GM12878 (cell line): Measurements from ENCODE around the gene NME5. TPM values are rescaled to one million over a fixed set of nuclear protein-coding genes. Genes with fewer than 3 reads are reported as not detected.

Experiments
- ATAC-seq: fragments of 200-7000 bp; cut with Tn5 transposase; 3 replicates; pipeline ENCODE4 v1.9.1; 2020; ENCODE audit warnings: mild to moderate bottlenecking, moderate library complexity
- BruUV-seq: library from RNA; stranded (reverse); fragments of 400-500 nt; replicated peaks from 2 replicates; lab custom pipeline; 2021; lab: Mats Ljungman, UMichigan
- CTCF ChIA-PET: fragments of 300-600 bp; sonication (Branson Sonifier 250); formaldehyde crosslinking; extraction: SDS; loops from one replicate; lab custom pipeline; 2021; ENCODE audit warnings: inconsistent platforms; lab: Yijun Ruan, JAX
- POLR2A ChIA-PET: fragments of 350-600 bp; formaldehyde crosslinking; extraction: SDS; loops from one replicate; lab custom pipeline; 2021; ENCODE audit warnings: inconsistent platforms; lab: Charles Lee
- RAD21 ChIA-PET: fragments of 300-600 bp; sonication (Branson Sonifier 250); formaldehyde crosslinking; loops from one replicate; lab custom pipeline; 2023; ENCODE audit warnings: antibody characterized with exemption; ENCODE audit not compliant: unreplicated experiment; lab: Charles Lee
- SMC1A ChIA-PET: fragments of 300-600 bp; sonication (Branson Sonifier 250); formaldehyde crosslinking; loops from one replicate; lab custom pipeline; 2023; ENCODE audit not compliant: unreplicated experiment, uncharacterized antibody; lab: Charles Lee
- DNase-seq: peaks from one replicate; pipeline ENCODE4 v3.0.0-alpha.2; 2011; ENCODE audit warnings: low read depth, low spot score
- FAIRE-seq: peaks from 3 replicates; lab custom pipeline; 2011; peaks lifted over from hg19 to GRCh38; lab: Jason Lieb, UNC
- H2AFZ ChIP-seq: 2 replicates; pipeline ENCODE4 v1.6.0; 2011; ENCODE audit warnings: low read depth, low read length, control low read depth; ENCODE audit not compliant: control insufficient read depth
- H3K27ac ChIP-seq: 2 replicates; pipeline ENCODE4 v1.5.1; 2011; ENCODE audit warnings: control low read depth; ENCODE audit not compliant: control insufficient read depth, insufficient read depth
- H3K27me3 ChIP-seq, 2 experiments: replicated peaks in 1 of 2; 2 replicates each; pipeline versions ENCODE4 v1.6.0 to v1.6.1; 2011; ENCODE audit warnings: low read length in 1 of 2; ENCODE audit not compliant: control insufficient read depth in 2 of 2, insufficient read depth in 2 of 2
- H3K36me3 ChIP-seq, 2 experiments: 2 replicates each; pipeline ENCODE4 v1.5.1; 2011; ENCODE audit warnings: low read length in 1 of 2; ENCODE audit not compliant: control insufficient read depth in 2 of 2, insufficient read depth in 2 of 2
- H3K4me1 ChIP-seq: 2 replicates; pipeline ENCODE4 v1.6.1; 2011; ENCODE audit warnings: mild to moderate bottlenecking, low read length, moderate library complexity, mixed read lengths; ENCODE audit not compliant: control insufficient read depth, insufficient read depth
- H3K4me2 ChIP-seq: 2 replicates; pipeline ENCODE4 v1.6.0; 2011; ENCODE audit warnings: control low read depth; ENCODE audit not compliant: control insufficient read depth, insufficient read depth
- H3K4me3 ChIP-seq: fragments of 200-600 bp; sonication (generic); 2 replicates; pipeline ENCODE4 v1.5.1; 2016
- H3K79me2 ChIP-seq: 2 replicates; pipeline ENCODE4 v1.6.0; 2011; ENCODE audit warnings: low read length; ENCODE audit not compliant: control insufficient read depth, insufficient read depth
- H3K9ac ChIP-seq: 2 replicates; pipeline ENCODE4 v1.8.0; 2011; ENCODE audit warnings: low read length, control low read depth, mixed read lengths; ENCODE audit not compliant: control insufficient read depth, insufficient read depth
- H3K9me3 ChIP-seq: replicated peaks from 3 replicates; pipeline ENCODE4 v1.5.1; 2011; ENCODE audit warnings: mild to moderate bottlenecking, low read length; ENCODE audit not compliant: control insufficient read depth, insufficient read depth
- H4K20me1 ChIP-seq: 2 replicates; pipeline ENCODE4 v1.6.0; 2011; ENCODE audit not compliant: control insufficient read depth, insufficient read depth
- BMI1 ChIP-seq: fragments of 450-650 bp; IDR thresholded peaks from 2 replicates; pipeline ENCODE4 v1.6.1; 2016; ENCODE audit warnings: mild to moderate bottlenecking, moderate library complexity, borderline replicate concordance
- ESRRA ChIP-seq: IDR thresholded peaks from 2 replicates; pipeline ENCODE4 v1.6.1; 2012; ENCODE audit warnings: mild to moderate bottlenecking, low read length, improper control_type of control experiment
- MTA3 ChIP-seq: IDR thresholded peaks from 2 replicates; pipeline ENCODE4 v1.6.1; 2012; ENCODE audit warnings: low read length, inconsistent platforms, borderline replicate concordance
- NFXL1 ChIP-seq: fragments of 450-650 bp; IDR thresholded peaks from 2 replicates; pipeline ENCODE4 v1.6.1; 2017; ENCODE audit warnings: antibody characterized with exemption, mild to moderate bottlenecking, borderline replicate concordance
- PAX5 ChIP-seq: IDR thresholded peaks from 2 replicates; pipeline ENCODE4 v1.6.1; 2011; ENCODE audit warnings: low read depth, low read length, borderline replicate concordance
- PML ChIP-seq: IDR thresholded peaks from 2 replicates; pipeline ENCODE4 v1.6.1; 2012; ENCODE audit warnings: low read length, inconsistent platforms
- SMARCA5 ChIP-seq: fragments of 450-650 bp; IDR thresholded peaks from 2 replicates; pipeline ENCODE4 v1.6.1; 2017; ENCODE audit warnings: mild to moderate bottlenecking
- TAF1 ChIP-seq: IDR thresholded peaks from 2 replicates; pipeline ENCODE4 v1.6.1; 2011; ENCODE audit warnings: mild to moderate bottlenecking, low read depth, low read length, borderline replicate concordance
- TCF3 ChIP-seq: IDR thresholded peaks from 2 replicates; pipeline ENCODE4 v1.6.1; 2012; ENCODE audit warnings: low read depth, mild to moderate bottlenecking, low read length, borderline replicate concordance; ENCODE audit not compliant: insufficient read depth
- ZBTB11 ChIP-seq: fragments of 450-650 bp; formaldehyde crosslinking; IDR thresholded peaks from 2 replicates; pipeline ENCODE4 v1.5.0; 2022; ENCODE audit warnings: mild to moderate bottlenecking, missing genetic modification characterization
- ZBTB33 ChIP-seq: fragments of 450-650 bp; IDR thresholded peaks from 2 replicates; pipeline ENCODE4 v1.6.1; 2017; ENCODE audit warnings: mild to moderate bottlenecking
- ZNF622 ChIP-seq: fragments of 450-650 bp; IDR thresholded peaks from 2 replicates; pipeline ENCODE4 v1.6.1; 2017; ENCODE audit warnings: mild to moderate bottlenecking, inconsistent platforms
- WGBS: methylation state at CpG from one replicate; pipeline ENCODE4 v1.1.6; 2016; ENCODE audit warnings: low lambda C conversion rate; ENCODE audit not compliant: insufficient replicate concordance, insufficient coverage; ENCODE audit errors: missing lambda C conversion rate; 5-methylcytosine and 5-hydroxymethylcytosine counted together
- in situ Hi-C: fragments of 300-500 bp; cut with MboI; formaldehyde crosslinking; loops from 9 replicates; pipeline ENCODE4 v1.14.3; 2018; ENCODE audit warnings: mixed read lengths
- intact Hi-C: fragments of 100-400 bp; cut with micrococcal nuclease; formaldehyde crosslinking; loops from one replicate; pipeline ENCODE4 v1.14.2; 2022; ENCODE audit not compliant: unreplicated experiment
- polyA plus RNA-seq, 11 experiments: library from polyadenylated mRNA; depleted of rRNA in 4 of 11; unstranded in 6 of 11; stranded (reverse) in 5 of 11; fragments of >200 nt; fragmentation: Nextera tagmentation in 4 of 11; fragmentation: Illumina TruSeq in 1 of 11; extraction: Ambion mirVana in 4 of 11; extraction: Trizol in 1 of 11; gene quantifications; 1 replicate in 1 of 11; 2 replicates in 10 of 11; pipeline versions ENCODE4 v1.2.1 to v1.2.3, GENCODE V29; 2011 to 2016; ENCODE audit warnings: inconsistent platforms in 2 of 11, missing spikeins in 2 of 11, low read depth in 1 of 11
- total RNA-seq, 4 experiments: library from RNA; depleted of rRNA in 3 of 4; stranded (reverse); fragments of >200 nt in 3 of 4; fragmentation: Illumina TruSeq in 1 of 4; extraction: Trizol in 1 of 4; gene quantifications; 2 replicates each; pipeline versions ENCODE4 v1.2.1 to v1.2.3, GENCODE V29; 2013 to 2021
- TF ChIP-seq, protein P1 (sequence below): IDR thresholded peaks from 2 replicates; pipeline ENCODE4 v1.6.1; 2011; ENCODE audit warnings: borderline replicate concordance, low read depth, mild to moderate bottlenecking, moderate library complexity, low read length; ENCODE audit not compliant: insufficient read depth, poor library complexity, severe bottlenecking
- TF ChIP-seq, protein P2 (sequence below): fragments of 450-650 bp; IDR thresholded peaks from 2 replicates; pipeline ENCODE4 v1.6.1; 2016; ENCODE audit warnings: mild to moderate bottlenecking, moderate library complexity, borderline replicate concordance

NME5 gene
- total and polyA plus RNA-seq, 10 of the 15 experiments (the other 5 are each of a cell fraction or from before 2014, with no cell fraction given): 0.22 to 0.52 TPM; not detected in 8

DNA sequence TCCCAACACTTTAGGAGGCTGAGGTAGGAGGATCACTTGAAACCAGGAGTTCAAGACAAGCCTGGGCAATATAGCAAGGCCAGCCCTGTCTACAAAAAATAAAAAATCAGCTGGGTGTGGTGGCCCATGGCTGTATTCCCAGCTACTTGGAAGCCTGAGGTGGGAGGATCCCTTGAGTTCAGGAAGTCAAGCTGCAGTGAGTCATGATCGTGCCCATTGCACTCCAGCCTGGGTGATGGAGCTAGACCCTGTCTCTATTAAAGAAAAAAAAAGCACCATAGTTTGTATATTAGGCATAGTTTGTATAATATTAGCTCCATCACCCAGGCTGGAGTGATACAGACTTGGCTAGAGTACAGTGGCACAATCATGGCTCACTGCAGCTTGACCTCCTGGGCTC is 9.6 kb upstream of the NME5 start:
- Histone ChIP-seq H3K36me3 (no peaks in the 10 kb centered on the region), H3K4me1 (no peaks in the 10 kb centered on the region), H3K4me3 (no peak overlapping the region), H3K27ac (no peak overlapping the region), H3K27me3 (no peaks in the 10 kb centered on the region), H3K79me2 (no peaks in the 10 kb centered on the region), H3K9ac (no peak overlapping the region), H2AFZ (no peak overlapping the region), H3K9me3 (no peaks in the 10 kb centered on the region), H4K20me1 (no peaks in the 10 kb centered on the region), H3K4me2 (no peak overlapping the region)
- BruUV-seq: no TSS peak
- TF ChIP-seq BMI1 (no peak), TCF3 (no peak), ZNF622 (no peak), TAF1 (no peak), MTA3 (no peak), ZBTB33 (no peak), ESRRA (no peak), NFXL1 (no peak), PAX5 (no peak), ZBTB11 (no peak), PML (no peak), SMARCA5 (no peak)
- TF ChIP-seq, protein P1, sequence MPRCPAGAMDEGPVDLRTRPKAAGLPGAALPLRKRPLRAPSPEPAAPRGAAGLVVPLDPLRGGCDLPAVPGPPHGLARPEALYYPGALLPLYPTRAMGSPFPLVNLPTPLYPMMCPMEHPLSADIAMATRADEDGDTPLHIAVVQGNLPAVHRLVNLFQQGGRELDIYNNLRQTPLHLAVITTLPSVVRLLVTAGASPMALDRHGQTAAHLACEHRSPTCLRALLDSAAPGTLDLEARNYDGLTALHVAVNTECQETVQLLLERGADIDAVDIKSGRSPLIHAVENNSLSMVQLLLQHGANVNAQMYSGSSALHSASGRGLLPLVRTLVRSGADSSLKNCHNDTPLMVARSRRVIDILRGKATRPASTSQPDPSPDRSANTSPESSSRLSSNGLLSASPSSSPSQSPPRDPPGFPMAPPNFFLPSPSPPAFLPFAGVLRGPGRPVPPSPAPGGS: no peak
- TF ChIP-seq, protein P2, sequence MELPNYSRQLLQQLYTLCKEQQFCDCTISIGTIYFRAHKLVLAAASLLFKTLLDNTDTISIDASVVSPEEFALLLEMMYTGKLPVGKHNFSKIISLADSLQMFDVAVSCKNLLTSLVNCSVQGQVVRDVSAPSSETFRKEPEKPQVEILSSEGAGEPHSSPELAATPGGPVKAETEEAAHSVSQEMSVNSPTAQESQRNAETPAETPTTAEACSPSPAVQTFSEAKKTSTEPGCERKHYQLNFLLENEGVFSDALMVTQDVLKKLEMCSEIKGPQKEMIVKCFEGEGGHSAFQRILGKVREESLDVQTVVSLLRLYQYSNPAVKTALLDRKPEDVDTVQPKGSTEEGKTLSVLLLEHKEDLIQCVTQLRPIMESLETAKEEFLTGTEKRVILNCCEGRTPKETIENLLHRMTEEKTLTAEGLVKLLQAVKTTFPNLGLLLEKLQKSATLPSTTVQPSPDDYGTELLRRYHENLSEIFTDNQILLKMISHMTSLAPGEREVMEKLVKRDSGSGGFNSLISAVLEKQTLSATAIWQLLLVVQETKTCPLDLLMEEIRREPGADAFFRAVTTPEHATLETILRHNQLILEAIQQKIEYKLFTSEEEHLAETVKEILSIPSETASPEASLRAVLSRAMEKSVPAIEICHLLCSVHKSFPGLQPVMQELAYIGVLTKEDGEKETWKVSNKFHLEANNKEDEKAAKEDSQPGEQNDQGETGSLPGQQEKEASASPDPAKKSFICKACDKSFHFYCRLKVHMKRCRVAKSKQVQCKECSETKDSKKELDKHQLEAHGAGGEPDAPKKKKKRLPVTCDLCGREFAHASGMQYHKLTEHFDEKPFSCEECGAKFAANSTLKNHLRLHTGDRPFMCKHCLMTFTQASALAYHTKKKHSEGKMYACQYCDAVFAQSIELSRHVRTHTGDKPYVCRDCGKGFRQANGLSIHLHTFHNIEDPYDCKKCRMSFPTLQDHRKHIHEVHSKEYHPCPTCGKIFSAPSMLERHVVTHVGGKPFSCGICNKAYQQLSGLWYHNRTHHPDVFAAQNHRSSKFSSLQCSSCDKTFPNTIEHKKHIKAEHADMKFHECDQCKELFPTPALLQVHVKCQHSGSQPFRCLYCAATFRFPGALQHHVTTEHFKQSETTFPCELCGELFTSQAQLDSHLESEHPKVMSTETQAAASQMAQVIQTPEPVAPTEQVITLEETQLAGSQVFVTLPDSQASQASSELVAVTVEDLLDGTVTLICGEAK: no peak
- FAIRE-seq: no peak
- in situ Hi-C loops: no loop called here
- WGBS: 33% methylated on average over 1 of the region's 1 CpG
- POLR2A ChIA-PET: no interaction called here
- CTCF ChIA-PET: interaction anchor here (0.9 to 1.7 kb wide), 3 partner anchors 15 to 71 kb away, joined by 3 to 7 read pairs (median 5); no protein-coding TSS in a partner anchor
- RAD21 ChIA-PET: no interaction called here
- no peak for DNase-seq
- intact Hi-C loops: no loop called here
- SMC1A ChIA-PET: interaction anchor here (0.5 to 1.1 kb wide), 4 partner anchors 9 to 363 kb away, joined by 3 to 5 read pairs (median 3); partner anchors contain the start of gene NME5
- ATAC-seq: no peak
